Measurements from ENCODE around the gene MFSD11. TPM values are rescaled to one million over a fixed set of nuclear protein-coding genes. Genes with fewer than 3 reads are reported as not detected.
A peak's percentile ranks its signal among the peaks of the same experiment; 100 is the strongest.
"Not testable (repeated sequence)": the region's sequence is repeated elsewhere in the genome, so short reads cannot be mapped to it uniquely, and the experiment has no call there.

The MFSD11 gene
- total RNA-seq, 1 experiment from 2014 or later = 41.1 TPM

- DNase-seq (ENCODE audit: extremely low read depth, low read depth) = no peak
Observed at GRCh38 chr17:76725580-76726230, 12.2 kb upstream of the MFSD11 start.

GRCh38 chr17:76726231-76726775, 11.6 kb upstream of the MFSD11 start, which contains the start of gene JMJD6:
Gene JMJD6, minus strand, starts transcription at chr17:76726606. Its CDS starts 131 bp downstream, at chr17:76726475.
- DNase-seq (ENCODE audit: extremely low read depth, low read depth) = peak; percentile 93

- peak; percentile 49 for DNase-seq (ENCODE audit: extremely low read depth, low read depth)
Observed at GRCh38 chr17:76726776-76727718, 10.9 kb upstream of the MFSD11 start, which contains the start of gene METTL23. Gene METTL23, plus strand, starts transcription at chr17:76726839. Its CDS starts 2,872 bp downstream, at chr17:76729711.

GRCh38 chr17:76727745-76728456, 10.0 kb upstream of the MFSD11 start:
- DNase-seq (ENCODE audit: extremely low read depth, low read depth) = no peak

- DNase-seq (ENCODE audit: extremely low read depth, low read depth) = not testable (repeated sequence)
Observed at GRCh38 chr17:76731800-76732733, 5.9 kb upstream of the MFSD11 start.

DNA sequence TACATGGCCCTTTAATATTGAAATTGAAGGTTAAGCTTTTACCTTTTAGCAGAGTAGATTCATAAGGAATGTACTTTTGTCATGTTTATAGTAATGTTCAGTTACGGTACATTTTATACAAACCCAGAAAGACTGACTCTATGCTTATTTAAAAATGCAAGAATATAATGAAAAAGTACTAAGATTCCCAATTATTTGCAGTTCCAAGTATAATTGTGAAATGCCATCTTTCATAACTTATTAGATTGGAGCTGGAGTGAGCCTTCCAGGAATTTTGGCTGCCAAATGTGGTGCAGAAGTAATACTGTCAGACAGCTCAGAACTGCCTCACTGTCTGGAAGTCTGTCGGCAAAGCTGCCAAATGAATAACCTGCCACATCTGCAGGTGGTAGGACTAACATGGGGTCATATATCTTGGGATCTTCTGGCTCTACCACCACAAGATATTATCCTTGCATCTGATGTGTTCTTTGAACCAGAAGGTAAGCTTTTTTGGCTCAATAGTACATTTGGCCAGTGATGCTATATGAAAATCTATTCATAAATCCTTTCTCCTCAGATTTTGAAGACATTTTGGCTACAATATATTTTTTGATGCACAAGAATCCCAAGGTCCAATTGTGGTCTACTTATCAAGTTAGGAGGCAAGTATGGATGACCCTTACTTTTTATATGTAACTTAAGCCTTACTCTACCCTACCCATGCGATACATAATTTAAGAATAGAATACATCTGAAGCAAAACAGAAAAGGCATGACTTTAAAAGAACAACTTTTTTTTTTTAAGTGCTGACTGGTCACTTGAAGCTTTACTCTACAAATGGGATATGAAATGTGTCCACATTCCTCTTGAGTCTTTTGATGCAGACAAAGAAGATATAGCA, 4.9 kb upstream of the MFSD11 start:
- DNase-seq (ENCODE audit: extremely low read depth, low read depth) = no peak

DNA sequence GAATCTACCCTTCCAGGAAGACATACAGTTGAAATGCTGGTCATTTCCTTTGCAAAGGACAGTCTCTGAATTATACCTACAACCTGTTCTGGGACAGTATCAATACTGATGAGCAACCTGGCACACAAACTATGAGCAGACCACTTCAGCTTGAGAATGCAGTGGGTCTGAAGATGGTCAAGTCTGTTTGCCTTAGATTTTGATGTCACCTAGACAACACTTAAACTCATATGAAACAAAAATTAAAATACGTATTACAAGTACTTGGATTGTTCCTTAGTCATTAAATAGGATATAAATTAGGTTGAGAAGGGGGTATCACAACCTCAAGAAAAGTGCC, 4.3 kb upstream of the MFSD11 start:
- no peak for DNase-seq (ENCODE audit: extremely low read depth, low read depth)

DNA sequence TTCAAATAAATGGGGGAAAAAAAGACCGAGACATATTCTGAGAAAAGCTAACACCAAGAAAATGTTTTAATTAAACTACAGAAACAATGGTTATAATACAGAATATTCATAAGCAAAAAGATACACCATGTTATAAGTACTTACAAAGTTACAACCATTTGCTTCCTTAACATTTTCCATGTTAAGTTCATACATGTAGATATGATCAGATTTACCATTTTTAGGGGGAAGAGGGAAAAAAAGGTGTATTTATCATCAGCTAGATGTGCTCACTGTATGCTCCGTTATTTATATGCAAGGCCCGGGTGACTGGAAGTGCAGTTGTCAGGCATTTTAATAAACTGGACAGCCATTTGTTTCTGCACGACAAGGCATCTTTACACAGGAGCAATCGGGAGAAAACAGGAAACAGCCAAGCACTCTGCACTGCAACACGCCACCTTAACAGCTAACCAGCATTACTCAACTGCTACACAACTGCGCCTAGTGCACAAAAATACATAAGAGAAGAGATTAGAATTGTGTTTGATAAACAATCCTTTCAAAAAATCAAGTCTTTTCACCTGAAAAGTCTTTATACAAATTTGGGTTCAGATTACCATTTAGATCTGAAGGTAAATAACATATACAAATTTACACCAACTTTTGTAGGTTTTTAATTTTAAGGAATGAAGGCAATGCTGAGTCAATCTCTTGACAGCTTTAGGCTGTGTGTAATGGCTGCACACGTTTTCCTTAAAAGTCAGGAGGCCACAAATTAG, 3.7 kb upstream of the MFSD11 start:
- DNase-seq (ENCODE audit: extremely low read depth, low read depth) = no peak

DNA sequence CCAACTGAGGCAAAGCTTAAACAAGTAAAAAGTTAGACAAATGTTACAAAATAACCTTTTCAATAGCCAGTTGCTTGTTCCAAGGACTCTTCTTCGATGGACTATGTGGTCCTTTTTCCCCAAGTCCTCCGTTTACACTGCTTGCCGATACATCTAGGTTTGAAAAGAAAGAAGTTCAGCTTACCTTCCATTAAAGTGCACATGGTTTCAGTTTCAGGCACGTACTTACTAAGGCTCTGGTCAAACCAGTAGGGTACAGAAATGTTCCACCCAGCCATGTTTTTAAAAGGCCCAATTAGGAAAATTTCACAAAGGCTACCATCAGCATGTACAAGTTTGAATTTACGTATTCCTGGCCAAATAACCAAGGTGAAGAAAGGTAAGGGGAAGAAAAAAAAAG, 2.9 kb upstream of the MFSD11 start:
- DNase-seq (ENCODE audit: extremely low read depth, low read depth) = no peak

DNA sequence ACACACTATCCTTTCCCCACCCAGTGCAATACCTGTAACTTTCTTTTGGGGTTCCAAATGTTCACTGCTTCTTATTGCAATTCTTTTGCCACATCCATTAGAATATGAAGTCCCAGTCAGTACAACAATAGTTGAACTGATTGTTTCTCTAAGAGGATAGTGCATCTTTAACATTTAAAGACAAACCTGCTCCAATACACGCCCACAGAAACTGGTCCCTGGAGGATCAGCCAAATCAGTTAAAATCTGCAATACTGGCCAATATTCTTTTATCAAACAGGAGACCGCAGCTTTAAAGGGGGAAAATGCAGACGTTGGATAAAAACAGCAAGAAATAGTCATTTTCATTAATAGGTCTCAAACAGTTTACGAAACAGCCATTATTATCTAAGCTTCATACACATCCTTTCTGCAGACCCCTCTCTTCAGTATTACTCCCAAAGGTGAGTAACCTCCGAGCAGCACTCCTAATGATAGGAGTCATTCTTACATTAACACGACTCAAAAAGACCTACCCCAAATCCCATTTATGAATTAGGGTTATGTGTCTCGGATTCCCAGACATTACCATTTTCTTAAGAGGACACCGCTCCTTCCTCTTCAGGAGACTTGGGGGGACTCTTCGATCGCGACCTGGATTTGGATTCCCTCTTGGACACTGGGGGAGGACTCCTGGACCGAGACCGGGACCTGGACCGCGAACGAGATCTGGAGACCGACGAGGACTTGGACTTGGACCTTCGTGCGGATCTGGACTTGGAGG, 2.2 kb upstream of the MFSD11 start:
- DNase-seq (ENCODE audit: extremely low read depth, low read depth) = no peak

GRCh38 chr17:76736349-76737081, 1.4 kb upstream of the MFSD11 start:
- peak; percentile 59 for DNase-seq (ENCODE audit: extremely low read depth, low read depth)

DNA sequence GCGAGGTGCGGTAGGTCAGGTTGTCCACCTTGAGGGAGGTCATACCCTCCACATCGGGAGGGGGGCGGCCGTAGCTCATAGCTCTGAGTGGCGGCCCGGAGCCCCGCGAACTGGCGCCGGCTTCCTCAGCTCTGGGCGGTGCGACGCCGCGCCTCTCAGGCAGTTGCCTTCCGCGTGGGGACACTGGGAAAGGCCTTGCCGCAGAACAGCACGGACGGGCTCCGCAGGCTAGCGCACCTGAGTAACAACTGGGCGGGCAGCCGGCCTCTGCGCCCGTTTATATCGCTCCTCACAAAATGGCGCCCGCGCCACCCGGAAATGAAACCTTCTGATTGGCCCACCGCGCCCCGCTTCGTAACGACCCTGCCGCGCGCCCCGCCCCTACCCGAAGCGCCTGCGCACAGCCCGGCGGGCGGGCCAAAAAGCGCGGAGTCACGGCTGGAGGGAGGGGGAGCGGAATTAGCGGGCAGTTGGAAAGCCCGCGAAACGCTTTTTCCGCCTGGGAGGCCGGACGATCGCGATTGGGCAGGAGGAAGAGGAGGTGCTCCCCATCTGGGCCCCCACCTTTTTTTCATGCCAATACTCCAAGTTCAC, 740 bp upstream of the MFSD11 start, which contains the start of gene SRSF2:
TSS of gene SRSF2 (minus strand) at position 250 of the 594 bp plus-strand sequence. CDS start at position 79, 171 bp downstream.
- peak; percentile 98 for DNase-seq (ENCODE audit: extremely low read depth, low read depth)

DNA sequence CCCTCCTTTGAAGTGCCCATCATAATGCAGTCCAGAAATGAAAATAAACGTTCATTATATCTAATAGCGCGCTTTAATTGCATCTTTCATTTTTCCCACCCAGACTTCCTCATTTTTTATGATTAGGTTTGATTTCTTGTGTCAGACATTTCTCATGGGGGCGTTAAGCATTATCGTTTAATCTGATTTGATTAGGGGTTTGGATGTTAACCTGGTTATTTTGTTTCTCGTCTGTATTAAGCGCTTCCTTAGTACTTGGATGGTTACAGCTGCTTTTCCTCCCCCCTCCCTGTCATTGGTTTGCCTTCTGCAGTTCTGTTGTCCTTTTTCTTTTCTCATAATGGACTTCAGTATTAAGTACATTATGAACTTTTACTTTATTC, 540 bp downstream of the MFSD11 start:
- no peak for DNase-seq (ENCODE audit: extremely low read depth, low read depth)

DNA sequence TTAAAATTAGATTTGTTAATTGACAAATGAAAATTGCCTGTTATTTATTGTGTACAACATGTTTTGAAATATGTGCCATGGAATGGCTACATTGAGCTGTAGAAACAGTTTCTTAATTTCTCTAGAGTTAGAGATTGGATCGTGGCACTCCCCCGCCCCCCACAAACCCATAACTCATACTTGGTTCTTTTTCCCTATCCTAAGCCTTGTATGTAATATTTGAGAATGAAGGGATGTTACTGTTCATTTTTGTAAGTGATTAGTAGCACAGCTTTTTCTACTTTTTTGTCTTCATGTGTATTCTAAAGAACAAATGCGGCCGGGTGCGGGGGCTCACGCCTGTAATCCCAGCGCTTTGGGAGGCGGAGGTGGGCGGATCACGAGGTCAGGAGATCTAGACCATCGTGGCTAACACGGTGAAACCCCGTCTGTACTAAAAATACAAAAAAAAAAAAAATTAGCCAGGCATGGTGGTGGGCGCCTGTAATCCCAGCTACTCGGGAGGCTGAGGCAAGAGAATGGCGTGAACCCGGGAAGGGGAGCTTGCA, 1.7 kb downstream of the MFSD11 start:
- not testable (repeated sequence) for DNase-seq (ENCODE audit: extremely low read depth, low read depth)

- DNase-seq (ENCODE audit: extremely low read depth, low read depth) = no peak
Observed at GRCh38 chr17:76740329-76741118, 2.6 kb downstream of the MFSD11 start.

Measured in NCI-H460 (cell line).